Osteoblast (primary cell): Measurements from ENCODE around the gene FTL. TPM values are rescaled to one million over a fixed set of nuclear protein-coding genes. Genes with fewer than 3 reads are reported as not detected.

Experiments used
- DNase-seq: peaks from one replicate; pipeline ENCODE4 v3.0.0; 2011; ENCODE audit warnings: low spot score, mixed read lengths; ENCODE audit not compliant: insufficient read length; ENCODE audit errors: missing footprints
- H2AFZ ChIP-seq: 2 replicates; pipeline ENCODE4 v1.6.0; 2011; ENCODE audit warnings: mild to moderate bottlenecking, low read length
- H3K27ac ChIP-seq: 2 replicates; pipeline ENCODE4 v1.5.1; 2011; ENCODE audit warnings: mild to moderate bottlenecking, low read depth, low read length, moderate library complexity
- H3K27me3 ChIP-seq: 2 replicates; pipeline ENCODE4 v1.6.0; 2012; ENCODE audit warnings: mild to moderate bottlenecking, control low read depth, inconsistent platforms, low read length, moderate library complexity; ENCODE audit not compliant: insufficient read depth
- H3K36me3 ChIP-seq: 2 replicates; pipeline ENCODE4 v1.5.1; 2011; ENCODE audit warnings: mild to moderate bottlenecking, low read length, control low read depth, moderate library complexity; ENCODE audit not compliant: insufficient read depth
- H3K4me1 ChIP-seq: 2 replicates; pipeline ENCODE4 v1.5.1; 2011; ENCODE audit warnings: mild to moderate bottlenecking, low read length, control low read depth, moderate library complexity; ENCODE audit not compliant: insufficient read depth
- H3K4me2 ChIP-seq: 2 replicates; pipeline ENCODE4 v1.6.0; 2011; ENCODE audit warnings: mild to moderate bottlenecking, low read length; ENCODE audit not compliant: insufficient read depth
- H3K4me3 ChIP-seq: fragments of 200-600 bp; sonication (generic); 3 replicates; pipeline ENCODE4 v1.5.1; 2012; ENCODE audit warnings: mild to moderate bottlenecking, low read length, inconsistent platforms; ENCODE audit not compliant: insufficient read depth
- H3K79me2 ChIP-seq: 2 replicates; pipeline ENCODE4 v1.6.0; 2012; ENCODE audit warnings: mild to moderate bottlenecking, low read length, control low read depth, inconsistent platforms; ENCODE audit not compliant: insufficient read depth
- H3K9me3 ChIP-seq: 2 replicates; pipeline ENCODE4 v1.5.1; 2011; ENCODE audit warnings: low read depth, low read length, control low read depth
- H4K20me1 ChIP-seq: 2 replicates; pipeline ENCODE4 v1.6.0; 2012; ENCODE audit warnings: mild to moderate bottlenecking, low read length, control low read depth; ENCODE audit not compliant: insufficient read depth
- CTCF ChIP-seq: IDR thresholded peaks from 2 replicates; pipeline ENCODE4 v1.5.1; 2011; ENCODE audit warnings: mild to moderate bottlenecking, low read depth, low read length, moderate library complexity; ENCODE audit errors: extremely low read depth
- total RNA-seq: library from RNA; depleted of rRNA; stranded (reverse); fragments of >200 nt; gene quantifications from 2 replicates; pipeline ENCODE4 v1.2.3, GENCODE V29; 2012

FTL gene
- total RNA-seq, 1 donor = 4,197 TPM

DNA sequence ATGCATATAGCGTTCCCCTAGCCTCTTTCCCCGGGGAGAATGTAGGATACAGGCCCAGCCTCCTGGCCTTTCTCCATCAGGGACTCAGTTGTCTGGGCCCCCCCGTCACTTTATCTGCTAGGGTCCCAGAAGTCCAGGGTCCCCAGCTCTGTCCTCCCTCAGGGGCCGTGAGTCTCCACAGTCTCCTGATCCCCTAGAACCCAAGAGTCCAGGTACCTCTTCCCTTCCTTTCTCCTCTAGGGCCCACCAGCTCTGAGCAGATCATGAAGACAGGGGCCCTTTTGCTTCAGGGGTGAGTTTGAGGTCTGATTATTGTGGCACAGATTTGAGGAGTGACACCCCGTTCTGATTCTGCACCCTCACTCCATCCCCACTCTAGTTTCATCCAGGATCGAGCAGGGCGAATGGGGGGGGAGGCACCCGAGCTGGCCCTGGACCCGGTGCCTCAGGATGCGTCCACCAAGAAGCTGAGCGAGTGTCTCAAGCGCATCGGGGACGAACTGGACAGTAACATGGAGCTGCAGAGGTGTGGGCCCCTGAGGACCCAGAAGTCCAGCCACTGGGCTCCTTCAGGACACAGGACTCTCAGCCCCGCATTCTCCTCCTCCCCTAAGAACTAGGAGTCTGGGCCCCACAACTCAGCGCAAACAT, 9.7 kb upstream of the FTL start:
- H3K4me2 ChIP-seq = peak overlapping the region; percentile 98
- H3K27ac ChIP-seq = peak overlapping the region; percentile 89
- no peaks in the 10 kb centered on the region for H3K9me3 ChIP-seq
- peak; percentile 68 for DNase-seq
- peaks cover 21% of the 10 kb centered on the region for H3K36me3 ChIP-seq
- peaks cover 32% of the 10 kb centered on the region for H3K79me2 ChIP-seq
- H4K20me1 ChIP-seq = no peaks in the 10 kb centered on the region
- H2AFZ ChIP-seq = peak overlapping the region; percentile 41
- TF ChIP-seq CTCF = no peak
- H3K27me3 ChIP-seq = no peaks in the 10 kb centered on the region
- peaks cover 17% of the 10 kb centered on the region for H3K4me1 ChIP-seq
- peak overlapping the region; percentile 96 for H3K4me3 ChIP-seq

GRCh38 chr19:48958006-48958405, 7.1 kb upstream of the FTL start:
- Histone ChIP-seq H3K36me3 (peaks cover 27% of the 10 kb centered on the region), H3K27ac (no peak overlapping the region), H4K20me1 (no peaks in the 10 kb centered on the region), H3K79me2 (peaks cover 32% of the 10 kb centered on the region), H3K9me3 (no peaks in the 10 kb centered on the region), H3K27me3 (no peaks in the 10 kb centered on the region), H3K4me3 (no peak overlapping the region), H3K4me1 (peaks cover 17% of the 10 kb centered on the region), H2AFZ (no peak overlapping the region), H3K4me2 (no peak overlapping the region)
- no peak for DNase-seq
- no peak for TF ChIP-seq CTCF

GRCh38 chr19:48959341-48960239, 5.5 kb upstream of the FTL start:
- no peak overlapping the region for H3K4me2 ChIP-seq
- H4K20me1 ChIP-seq = no peaks in the 10 kb centered on the region
- H3K27ac ChIP-seq = no peak overlapping the region
- peaks cover 28% of the 10 kb centered on the region for H3K4me1 ChIP-seq
- no peak overlapping the region for H2AFZ ChIP-seq
- H3K4me3 ChIP-seq = no peak overlapping the region
- no peaks in the 10 kb centered on the region for H3K27me3 ChIP-seq
- peaks cover 27% of the 10 kb centered on the region for H3K36me3 ChIP-seq
- no peak for TF ChIP-seq CTCF
- no peaks in the 10 kb centered on the region for H3K9me3 ChIP-seq
- peak; percentile 3 for DNase-seq
- H3K79me2 ChIP-seq = peaks cover 29% of the 10 kb centered on the region

GRCh38 chr19:48961051-48961649, 4.0 kb upstream of the FTL start:
- peaks cover 26% of the 10 kb centered on the region for H3K36me3 ChIP-seq
- H3K27ac ChIP-seq = no peak overlapping the region
- H2AFZ ChIP-seq = no peak overlapping the region
- H4K20me1 ChIP-seq = peaks cover 8% of the 10 kb centered on the region
- no peak overlapping the region for H3K4me3 ChIP-seq
- no peaks in the 10 kb centered on the region for H3K27me3 ChIP-seq
- DNase-seq = peak; percentile 61
- no peak for TF ChIP-seq CTCF
- H3K9me3 ChIP-seq = no peaks in the 10 kb centered on the region
- H3K4me2 ChIP-seq = no peak overlapping the region
- peaks cover 23% of the 10 kb centered on the region for H3K79me2 ChIP-seq
- H3K4me1 ChIP-seq = peaks cover 22% of the 10 kb centered on the region
